HCT116 (cell line): ENCODE data around the gene SUN5.

Source experiments
- ELF1 ChIP-seq: IDR thresholded peaks from 2 replicates; pipeline ENCODE4 v1.6.1; 2012; ENCODE audit warnings: low read depth, borderline replicate concordance
- EZH2 ChIP-seq: fragments of 200-600 bp; sonication (generic); IDR thresholded peaks from 2 replicates; pipeline ENCODE4 v1.6.1; 2017; ENCODE audit warnings: antibody characterized with exemption, mixed run types
- EZH2phosphoT487 ChIP-seq: fragments of 200-600 bp; IDR thresholded peaks from 2 replicates; pipeline ENCODE4 v1.6.1; 2018; ENCODE audit warnings: antibody characterized with exemption, borderline replicate concordance
- POLR2A ChIP-seq: IDR thresholded peaks from 2 replicates; pipeline ENCODE4 v1.7.0; 2011; ENCODE audit warnings: borderline replicate concordance; ENCODE audit not compliant: insufficient read depth, insufficient read length; ENCODE audit errors: extremely low read depth
- POLR2AphosphoS5 ChIP-seq: IDR thresholded peaks from 2 replicates; pipeline ENCODE4 v1.6.1; 2011; ENCODE audit warnings: mild to moderate bottlenecking, low read depth, low read length, moderate library complexity
- RAD21 ChIP-seq: IDR thresholded peaks from 2 replicates; pipeline ENCODE4 v1.6.1; 2012; ENCODE audit warnings: low read depth, mild to moderate bottlenecking
- YY1 ChIP-seq: IDR thresholded peaks from 2 replicates; pipeline ENCODE4 v1.6.1; 2011; ENCODE audit warnings: low read length, low read depth, moderate library complexity, mild to moderate bottlenecking; ENCODE audit not compliant: insufficient replicate concordance; ENCODE audit errors: extremely low read depth
- TF ChIP-seq, protein P1 (sequence below), 3 experiments: fragments of 200-600 bp in 1 of 3; sonication (generic) in 1 of 3; IDR thresholded peaks in 2 of 3; conservative IDR thresholded peaks in 1 of 3; 2 replicates each; pipeline ENCODE4 v1.5.1; 2012 to 2017; ENCODE audit warnings: low read depth in 2 of 3, low read length in 2 of 3, antibody characterized with exemption in 1 of 3, borderline replicate concordance in 1 of 3, control low read depth in 1 of 3, mild to moderate bottlenecking in 1 of 3, mixed read lengths in 1 of 3, mixed run types in 1 of 3, moderate library complexity in 1 of 3; ENCODE audit not compliant: insufficient read depth in 1 of 3

DNA sequence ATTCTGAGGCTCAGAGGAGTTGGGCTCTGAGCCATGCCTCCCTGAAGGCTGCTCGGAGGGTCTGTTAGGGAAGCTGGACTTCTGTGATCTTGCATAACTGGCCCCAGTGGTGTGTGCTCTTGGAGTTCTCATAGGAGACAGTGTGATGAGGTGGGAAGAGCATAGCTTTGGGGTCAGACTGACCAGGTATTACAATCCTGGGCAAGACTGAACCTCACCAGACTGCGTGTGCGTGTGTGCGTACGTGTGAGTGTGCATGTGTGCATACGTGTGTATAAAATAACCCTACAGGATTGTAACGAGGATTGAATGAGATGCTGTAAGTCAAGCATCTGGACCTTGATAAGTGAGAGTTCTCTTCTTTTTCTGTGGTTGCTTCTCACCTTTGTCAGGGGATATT, 13.3 kb upstream of the SUN5 start:
- no peak for TF ChIP-seq POLR2A
- no peak for TF ChIP-seq EZH2
- TF ChIP-seq, protein P1, sequence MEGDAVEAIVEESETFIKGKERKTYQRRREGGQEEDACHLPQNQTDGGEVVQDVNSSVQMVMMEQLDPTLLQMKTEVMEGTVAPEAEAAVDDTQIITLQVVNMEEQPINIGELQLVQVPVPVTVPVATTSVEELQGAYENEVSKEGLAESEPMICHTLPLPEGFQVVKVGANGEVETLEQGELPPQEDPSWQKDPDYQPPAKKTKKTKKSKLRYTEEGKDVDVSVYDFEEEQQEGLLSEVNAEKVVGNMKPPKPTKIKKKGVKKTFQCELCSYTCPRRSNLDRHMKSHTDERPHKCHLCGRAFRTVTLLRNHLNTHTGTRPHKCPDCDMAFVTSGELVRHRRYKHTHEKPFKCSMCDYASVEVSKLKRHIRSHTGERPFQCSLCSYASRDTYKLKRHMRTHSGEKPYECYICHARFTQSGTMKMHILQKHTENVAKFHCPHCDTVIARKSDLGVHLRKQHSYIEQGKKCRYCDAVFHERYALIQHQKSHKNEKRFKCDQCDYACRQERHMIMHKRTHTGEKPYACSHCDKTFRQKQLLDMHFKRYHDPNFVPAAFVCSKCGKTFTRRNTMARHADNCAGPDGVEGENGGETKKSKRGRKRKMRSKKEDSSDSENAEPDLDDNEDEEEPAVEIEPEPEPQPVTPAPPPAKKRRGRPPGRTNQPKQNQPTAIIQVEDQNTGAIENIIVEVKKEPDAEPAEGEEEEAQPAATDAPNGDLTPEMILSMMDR (IDR thresholded peaks at IDR 0.05 in 2 of 3, conservative IDR thresholded peaks at IDR 0.05 in 1 of 3; ENCODE audit: borderline replicate concordance in 1 of 3, insufficient read depth in 1 of 3, low read depth in 2 of 3, low read length in 2 of 3): no peak
- TF ChIP-seq EZH2phosphoT487: no peak
- TF ChIP-seq POLR2AphosphoS5: no peak
- TF ChIP-seq RAD21: no peak
- TF ChIP-seq ELF1: no peak
- TF ChIP-seq YY1: no peak
